ENCODE data around the gene LMF1.

Gene LMF1

DNA sequence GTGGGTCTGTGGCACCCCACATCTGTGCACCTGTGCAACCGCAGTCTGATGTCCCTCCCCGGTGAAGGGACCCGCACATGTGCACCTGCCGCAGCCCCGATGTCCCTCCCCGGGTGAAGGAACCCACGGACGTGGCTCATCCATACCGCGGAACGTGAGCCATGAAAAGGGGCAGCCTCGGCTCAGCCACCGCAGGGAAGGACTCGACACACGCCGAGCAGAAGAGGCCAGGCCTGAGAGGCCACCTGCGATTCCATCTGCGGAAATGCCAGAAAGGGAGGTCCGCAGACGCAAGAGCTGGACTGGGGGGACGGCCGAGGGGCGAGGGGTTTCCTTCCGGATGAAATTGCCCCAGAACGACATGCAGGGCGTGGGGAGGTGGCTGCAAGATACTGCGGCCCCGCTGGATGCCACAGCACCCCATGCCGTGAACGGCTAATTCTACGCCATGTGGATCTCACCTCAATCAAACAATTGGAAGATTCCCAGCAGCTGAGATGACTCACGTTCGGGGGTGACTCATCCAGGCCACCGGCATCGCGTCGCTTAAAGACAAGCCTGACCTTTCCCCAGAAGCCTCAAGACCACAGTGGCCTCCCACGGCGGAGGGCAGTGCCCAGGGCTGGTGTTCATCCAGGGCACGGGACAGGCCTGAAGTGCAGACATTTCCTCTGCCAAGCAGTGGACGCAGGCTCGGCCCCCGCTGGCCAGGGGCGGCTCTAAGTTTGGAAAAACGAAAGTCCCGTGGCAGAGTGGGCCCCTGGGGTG lies 31.8 kb upstream of the LMF1 start:
- DNase-seq = peak; percentile 82

DNA sequence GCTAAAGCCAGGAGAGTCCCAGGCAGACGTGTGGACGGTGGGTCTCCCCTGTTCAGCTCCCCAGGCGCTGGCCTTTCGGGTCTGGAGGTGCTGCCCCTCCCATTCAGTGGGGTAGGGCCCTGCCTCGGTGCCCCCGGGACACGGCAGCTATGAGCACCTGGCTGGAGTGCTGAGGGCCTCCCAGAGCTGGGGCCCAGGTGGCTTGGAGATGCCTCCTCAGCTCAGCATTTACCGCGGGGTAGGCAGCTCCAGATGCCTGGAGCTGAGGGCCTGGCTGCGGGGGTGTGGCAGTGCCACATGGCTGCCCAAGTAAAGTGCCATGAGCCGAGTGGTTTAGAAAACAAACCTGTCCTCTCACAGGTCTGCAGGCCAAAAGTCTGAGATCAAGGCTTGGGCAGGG lies 30.3 kb upstream of the LMF1 start:
- no peak for DNase-seq

DNA sequence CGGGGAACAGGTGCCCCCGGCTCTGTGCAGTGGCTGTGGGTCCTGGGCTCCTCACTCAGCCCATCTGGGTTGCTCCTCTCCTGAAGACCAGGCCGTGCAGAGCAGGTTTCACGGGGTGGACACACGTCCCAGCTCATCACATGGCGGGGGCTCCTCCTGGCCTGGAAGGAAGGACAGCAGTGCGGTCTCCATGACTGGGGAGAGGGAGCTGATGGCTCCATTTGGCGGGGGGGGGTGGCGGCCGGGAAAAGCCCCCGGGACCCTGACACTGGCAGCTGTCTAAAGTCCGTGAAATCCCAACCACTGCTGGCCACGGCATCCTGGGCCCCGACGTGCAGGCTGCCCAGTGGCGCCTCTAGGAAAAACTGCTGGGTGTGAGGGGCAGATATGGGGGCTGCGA lies 29.8 kb upstream of the LMF1 start:
- DNase-seq = no peak

DNA sequence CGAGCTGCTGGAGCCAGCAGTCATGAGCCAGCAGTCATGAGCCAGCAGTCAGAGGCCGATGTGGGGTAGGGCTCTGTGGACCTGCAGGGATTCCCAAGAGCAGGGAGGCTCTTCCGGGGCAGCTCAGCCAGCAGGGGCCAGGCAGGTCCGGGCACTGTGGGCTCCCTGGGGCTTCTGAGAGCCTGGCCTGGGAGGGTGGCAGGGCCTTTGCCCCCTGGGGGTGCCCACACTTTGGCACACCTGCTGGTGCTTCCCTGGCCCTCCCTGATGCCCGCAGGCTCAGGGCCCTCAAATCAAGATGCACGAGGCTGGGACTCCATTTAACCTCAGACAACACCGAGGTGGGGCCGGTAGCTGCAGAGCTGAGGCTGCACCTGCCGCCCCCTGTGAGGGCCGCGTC lies 28.9 kb upstream of the LMF1 start:
- DNase-seq = no peak

DNA sequence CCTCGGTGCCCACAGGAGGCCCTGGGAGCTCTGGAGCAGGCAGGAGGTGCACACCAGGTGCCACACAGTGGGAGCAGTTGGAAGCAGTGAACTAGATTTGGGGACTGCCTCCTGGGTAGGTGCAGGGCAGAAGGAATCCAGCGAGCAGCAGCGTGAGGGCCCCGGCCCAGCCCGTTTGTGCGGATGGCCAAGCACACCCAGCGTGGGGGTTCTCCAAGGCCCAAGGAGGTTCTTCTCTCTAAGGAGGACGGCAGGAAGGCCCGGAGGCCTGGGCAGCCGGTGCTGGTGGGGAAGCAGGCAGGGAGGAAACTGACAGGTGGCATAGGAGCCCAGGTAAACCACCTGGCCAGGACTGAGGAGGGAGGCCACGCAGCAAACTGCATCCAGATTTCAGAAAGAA lies 27.8 kb upstream of the LMF1 start:
- DNase-seq = no peak

DNA sequence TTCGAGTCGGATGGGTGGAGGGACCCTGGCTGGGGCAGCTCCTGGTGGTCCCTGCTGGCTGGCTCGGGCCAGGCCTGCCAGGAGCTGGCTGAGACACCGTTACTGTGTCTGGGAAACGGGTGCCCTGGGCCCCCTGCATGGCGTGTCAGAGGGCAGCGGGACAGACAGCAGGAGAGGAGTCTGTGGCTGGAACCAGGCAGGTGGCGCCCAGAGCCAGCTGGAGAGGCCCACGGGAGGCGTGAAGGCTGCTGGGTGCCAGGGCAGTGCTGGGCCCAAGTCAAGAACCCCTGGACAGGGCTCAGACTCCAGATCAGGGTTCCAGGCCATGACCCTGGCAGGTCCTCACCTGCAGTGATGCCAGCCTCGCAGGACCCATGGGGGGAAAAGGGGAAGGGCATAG lies 27.4 kb upstream of the LMF1 start:
- no peak for DNase-seq

DNA sequence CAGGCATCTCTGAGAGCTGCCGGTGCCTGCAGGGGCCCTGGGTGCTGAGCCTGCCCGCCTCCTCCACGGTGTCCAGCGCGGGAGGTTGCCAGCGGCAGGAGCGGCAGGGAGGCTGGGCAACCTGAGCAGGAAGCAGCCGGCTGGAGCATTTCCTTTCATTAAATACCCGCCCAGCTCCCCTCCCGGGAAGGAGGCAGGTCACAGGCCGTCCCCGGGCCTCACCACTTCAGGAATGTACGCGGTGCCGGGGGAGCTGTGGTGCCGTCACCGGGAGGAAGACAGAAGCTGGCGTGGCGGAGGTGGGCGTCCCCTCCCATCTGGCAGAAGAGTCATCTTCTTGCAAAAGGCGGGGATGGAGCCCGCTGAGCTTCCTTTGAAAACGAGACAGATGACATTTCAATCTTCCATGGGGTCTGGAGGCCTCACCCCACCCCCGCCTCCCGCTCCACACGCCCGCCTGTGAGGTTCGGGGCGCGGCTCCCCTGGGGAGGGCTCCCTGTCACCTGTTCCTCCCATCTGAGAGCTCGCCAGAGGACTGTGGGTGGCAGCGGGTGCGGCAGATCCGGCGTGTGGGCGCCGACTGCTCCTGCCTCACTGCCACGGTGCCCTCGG lies 26.8 kb upstream of the LMF1 start:
- DNase-seq = peak; percentile 73

DNA sequence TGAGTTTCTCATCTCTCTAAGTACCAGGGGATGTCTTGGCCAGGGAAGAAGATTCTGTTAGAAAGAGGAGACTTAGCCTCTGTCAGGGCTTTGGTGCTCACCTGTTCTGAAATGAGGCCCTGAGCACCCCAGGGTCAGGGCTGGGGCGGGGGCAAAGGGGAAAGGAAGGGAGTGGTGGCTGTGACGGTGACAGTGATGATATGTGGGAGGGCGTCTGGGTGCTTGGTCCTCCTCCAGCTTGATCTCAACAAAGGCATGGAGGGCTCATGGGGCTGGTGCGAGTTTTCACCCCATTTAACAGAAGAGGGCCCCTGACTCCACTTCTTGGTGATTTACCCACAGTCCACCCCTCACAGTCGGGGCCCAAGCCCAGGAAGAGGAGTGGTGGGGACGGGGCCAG lies 25.9 kb upstream of the LMF1 start:
- DNase-seq = no peak

DNA sequence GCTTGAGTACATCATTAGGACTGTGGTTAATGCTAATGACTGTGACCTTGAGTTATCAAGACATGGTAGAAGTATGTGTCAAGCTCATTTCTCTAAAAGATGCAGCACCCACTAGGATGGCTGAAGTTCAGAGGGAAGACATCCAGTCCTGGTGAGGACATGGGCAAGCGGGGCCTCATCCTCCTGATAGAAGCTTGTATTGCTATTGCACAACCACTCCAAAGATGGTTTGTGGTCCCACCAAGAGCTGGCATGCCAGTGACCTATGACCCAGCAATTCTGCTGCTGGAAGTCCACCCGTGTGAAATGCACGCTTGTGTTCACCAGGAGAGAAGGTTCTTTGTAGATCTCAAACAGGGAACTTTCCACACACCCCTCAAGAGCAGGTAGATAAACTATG lies 25.0 kb upstream of the LMF1 start:
- no peak for DNase-seq

DNA sequence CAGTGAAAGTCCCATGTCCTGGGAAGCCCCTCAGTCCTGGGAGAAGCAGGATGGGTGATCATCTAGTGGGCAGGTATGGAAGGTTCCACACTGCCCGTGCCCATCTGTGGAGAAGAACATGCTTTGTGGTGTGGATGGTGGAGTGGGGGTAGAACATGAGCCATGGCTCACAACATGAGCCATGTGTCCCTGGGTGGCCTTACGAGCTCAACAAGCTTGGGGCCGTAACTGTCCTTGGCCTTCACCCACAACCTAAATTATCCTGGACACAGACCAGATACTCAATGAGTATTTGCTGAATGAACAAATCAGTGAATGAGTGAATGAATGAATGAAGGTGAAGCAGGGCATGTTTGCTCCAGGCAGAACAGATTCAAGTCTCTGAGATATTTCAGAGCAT lies 24.3 kb upstream of the LMF1 start:
- DNase-seq = no peak

DNA sequence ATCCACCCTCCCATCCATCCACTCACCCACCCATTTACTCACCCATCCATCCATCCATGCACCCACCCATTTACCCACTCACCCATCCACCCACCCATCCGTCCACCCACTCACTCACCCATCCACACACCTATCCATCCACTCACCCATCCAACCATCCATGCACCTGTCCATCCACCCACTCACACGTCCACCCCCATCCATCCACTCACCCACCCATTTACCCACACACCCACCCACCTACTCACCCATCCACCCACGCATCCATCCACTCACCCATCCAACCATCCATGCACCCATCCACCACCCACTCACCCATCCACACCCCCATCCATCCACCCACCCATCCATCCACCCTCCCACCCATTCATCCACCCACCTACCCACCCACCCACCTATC lies 22.9 kb upstream of the LMF1 start:
- DNase-seq = no peak

DNA sequence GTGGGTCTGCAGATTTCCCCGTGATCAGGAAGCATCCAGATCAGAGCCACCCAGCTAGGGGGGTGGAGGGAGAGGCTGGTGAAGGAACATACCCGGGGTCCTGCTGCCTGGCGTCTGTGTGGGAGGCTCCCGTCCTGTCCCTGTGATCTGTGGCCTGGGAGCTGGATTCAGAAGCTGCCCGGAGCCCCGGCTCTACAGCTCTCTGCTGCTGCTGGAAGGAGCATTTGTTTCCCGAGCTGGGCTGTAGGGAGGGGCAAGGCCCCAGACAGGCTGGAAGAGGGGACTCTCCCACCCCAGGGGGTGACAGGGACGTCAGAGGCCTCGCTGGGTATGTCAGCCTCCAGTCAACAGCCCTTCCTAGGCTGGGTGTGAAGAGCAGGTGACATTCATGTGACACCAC lies 21.0 kb upstream of the LMF1 start:
- DNase-seq = no peak

DNA sequence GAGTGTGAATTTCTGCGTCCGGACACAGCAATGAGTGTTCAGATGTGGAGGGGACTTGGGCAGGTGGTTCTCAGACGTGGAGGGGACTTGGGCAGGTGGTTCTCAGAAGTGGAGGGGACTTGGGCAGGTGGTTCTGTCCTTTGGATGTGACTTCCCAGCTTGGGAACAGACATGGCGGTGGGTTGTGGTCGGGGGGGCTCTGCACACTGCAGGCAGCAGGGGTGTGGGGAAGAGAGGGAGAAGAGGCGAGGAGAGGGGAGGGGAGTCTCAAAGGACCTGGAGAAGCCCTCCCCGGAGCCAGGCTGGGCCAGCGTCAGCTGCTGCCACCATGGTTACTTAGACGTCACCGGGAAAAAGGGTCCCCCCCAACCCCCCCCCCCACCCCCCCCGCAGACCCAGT lies 20.6 kb upstream of the LMF1 start:
- DNase-seq = no peak

DNA sequence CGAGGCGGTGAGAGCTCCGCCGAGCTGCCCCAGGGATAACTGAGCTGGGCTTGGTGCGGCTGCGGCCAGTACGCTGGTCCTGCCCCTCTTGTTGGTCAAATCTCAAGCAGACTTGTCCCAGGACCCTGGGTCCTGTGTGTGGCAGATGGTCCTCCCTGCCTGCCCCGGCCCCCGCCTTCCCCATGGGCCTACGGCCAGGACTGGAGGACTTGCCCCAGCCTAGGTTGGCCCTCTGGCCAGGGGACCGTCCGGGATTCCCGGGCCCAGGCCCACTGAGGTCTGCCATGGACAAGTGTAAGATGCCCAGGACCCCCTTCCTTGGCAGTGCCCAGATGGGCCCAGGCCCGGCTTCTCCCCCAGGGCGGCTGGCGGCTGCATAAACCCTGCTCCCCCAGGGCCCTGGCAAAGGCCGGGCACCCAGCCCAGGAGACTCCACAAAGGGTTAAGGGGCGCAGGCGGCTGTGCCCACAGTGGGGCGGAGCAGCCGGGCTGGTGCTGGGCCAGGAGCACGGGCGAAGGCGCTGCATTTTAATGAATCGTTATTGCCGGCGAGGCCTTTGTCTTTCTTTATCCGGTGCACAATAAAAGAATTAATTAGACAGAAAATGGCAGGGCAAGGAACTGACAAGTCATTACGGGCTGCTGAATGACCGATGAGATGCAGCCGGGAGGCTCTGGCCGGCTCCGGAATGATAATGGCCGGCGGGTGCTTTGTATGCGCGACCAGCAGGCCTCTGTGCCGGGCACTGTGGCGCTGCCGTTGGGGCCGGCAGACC lies 19.9 kb upstream of the LMF1 start:
- no peak for DNase-seq

DNA sequence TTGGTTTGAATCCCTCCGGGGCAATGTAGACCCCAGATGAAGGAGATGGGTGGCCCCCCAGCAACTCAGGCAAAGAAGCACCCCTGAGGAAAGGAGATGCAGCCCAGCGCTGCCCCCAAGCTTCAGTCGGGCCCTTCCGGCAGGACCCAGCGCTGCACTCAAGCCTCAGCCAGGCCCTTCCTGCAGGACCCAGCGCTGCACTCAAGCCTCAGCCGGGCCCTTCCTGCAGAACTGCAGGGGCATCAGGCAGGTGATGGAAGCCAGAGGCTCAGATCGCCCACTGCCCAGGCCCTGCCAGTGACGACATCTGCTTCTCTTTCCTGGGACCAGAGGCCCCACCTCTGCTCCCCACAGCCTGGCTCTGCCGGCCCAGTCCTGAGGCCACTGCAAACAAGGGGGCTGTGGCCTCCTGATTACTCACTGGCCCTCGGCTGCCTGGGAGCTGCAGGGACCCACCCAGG lies 18.6 kb upstream of the LMF1 start:
- DNase-seq = no peak

DNA sequence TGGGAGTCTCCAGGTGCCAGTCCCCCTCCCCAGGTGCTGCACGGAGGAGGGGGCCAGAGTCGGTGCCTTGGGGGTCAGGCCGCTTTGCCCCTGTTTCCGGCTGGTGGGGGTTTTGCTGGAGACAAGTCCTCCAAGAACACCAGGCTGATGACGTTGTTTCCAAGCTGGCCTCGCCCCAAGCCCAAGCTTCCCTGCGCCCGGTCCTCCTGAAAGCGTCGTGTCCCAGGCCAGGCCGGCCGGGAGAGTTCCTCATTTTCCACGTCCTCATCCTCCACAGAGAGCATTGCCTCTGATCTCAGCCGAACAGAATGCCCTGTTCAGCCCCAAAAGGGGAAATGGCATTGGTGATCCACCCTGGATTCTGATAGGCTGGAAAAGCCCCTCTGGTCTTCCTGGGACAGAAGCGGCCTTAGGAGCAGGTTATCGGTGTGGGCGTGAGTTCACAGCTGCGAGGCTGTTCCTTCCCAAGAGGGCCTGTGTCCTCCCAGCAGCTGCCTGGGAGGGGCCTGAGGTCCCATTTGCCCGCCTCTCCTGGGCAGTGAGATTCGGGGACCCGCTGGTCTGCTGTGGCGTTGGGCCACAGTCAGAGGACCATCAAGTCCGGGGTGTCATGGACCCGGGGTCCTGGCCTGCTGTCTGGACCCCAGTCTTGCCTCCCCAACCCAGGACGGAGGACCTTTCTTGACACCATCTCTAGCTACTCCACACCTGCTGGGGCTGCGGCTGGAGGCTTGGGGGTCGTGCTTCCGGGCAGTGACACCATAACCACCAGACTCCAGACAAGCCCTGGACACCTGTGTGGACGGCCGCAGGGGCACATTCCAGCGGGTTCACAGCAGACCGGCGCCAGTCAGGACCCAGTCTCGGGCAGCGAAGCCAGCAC lies 17.9 kb upstream of the LMF1 start:
- DNase-seq = no peak

DNA sequence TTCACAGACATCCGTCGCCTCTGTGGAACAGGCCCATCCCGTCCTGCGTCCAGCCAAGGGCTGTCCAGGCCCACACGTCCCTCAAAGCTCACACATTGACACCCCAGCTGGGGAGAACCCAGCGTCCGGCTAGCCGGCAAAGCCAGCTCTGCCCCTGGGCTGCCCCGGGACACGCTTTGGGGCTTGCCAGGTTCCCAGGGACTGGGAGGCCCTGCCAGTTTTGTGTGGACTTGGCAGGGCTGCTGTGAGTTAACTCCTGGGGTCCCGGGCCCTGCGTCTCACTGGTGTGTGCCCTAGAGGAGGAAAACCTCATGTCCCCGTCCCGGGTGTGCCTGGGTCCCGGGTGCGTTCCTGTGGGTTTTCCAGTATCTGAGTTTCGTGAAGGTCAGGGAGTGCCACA lies 17.1 kb upstream of the LMF1 start:
- DNase-seq = no peak

DNA sequence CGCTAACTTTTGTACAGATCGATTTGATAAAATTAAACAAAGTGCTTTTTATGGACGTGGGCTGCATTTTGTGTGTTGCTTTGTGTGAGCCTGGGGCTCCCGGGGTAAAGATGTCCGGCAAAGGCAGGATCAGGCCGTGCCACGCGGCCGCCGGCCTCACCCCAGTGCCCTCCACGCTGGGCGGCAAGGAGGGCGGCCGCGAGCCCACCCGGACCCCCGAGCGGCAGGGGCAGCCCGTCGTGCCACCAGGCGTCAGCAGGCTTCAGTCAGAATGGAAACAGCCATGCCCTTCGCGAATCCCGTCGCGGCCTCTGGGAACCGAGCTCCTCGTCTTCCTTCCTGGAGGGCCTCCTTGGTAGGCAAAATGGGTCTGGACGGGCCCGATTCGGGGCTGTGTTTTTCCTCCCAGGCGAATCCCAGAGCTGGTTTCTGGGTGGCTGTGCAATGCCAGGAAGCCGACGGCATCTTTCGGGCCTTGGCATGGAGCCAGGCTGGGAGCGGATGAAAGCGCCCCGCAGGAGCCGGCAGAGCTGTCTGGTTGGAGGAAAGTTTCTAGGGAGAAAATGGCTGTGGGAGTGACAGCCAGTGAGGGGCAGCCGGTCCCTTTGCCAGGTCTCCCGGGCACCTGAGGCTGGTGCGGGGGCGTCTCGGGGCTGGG lies 16.3 kb upstream of the LMF1 start:
- DNase-seq = no peak

DNA sequence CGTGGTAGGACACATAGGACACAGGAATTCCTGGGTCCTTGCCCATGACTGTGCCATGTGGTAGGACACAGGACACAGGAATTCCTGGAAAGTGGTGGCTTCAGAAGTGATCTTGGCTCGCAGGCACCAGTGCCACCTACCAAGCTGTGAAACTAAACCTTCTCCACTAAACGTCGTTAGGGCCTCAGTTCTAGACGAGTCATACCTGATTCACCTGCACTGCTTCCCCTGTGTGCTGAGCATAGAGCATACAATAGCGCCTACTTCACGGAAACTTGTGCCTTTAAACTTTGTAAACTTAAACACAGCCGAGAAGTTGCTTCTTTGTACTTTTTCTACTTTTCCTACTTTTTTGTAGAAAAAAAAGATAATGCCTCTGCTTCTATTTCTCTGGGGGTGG lies 15.6 kb upstream of the LMF1 start:
- DNase-seq = no peak

DNA sequence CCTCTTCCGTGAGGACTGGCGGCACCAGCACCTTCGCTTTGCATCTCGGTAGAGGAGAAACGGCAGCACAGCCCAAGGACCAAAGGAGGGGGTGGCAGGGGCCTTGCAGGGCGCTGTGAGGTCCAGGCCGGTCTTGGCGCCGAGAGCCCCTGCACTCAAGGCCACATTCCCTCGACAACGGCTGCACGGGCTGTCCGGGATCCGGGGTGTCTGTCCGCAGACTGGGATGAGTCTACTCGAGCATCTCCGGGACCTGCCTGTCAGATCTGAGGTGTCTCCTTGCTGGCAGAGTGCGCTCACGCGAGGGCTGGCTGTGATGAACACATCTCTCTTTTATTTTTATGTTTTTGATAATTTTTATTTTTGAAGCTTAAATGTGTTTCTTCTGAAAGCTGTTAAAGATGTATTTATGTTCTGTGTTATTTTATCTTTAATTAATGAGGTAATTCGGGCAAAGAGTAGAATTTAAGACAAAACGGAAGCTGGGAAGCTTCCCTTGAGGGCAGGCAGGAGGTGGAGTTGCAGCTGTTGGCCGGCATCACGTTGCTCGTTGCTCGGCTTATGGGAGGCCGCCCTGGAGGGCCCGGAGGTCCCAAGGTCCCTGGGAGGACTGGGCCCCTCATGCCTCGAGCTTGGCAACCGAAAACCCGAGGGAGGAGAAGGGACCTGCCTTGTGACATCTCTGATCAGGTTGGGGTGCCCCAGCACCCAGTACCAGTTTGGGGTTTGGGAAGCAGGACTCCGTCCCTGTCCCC lies 15.0 kb upstream of the LMF1 start:
- no peak for DNase-seq

DNA sequence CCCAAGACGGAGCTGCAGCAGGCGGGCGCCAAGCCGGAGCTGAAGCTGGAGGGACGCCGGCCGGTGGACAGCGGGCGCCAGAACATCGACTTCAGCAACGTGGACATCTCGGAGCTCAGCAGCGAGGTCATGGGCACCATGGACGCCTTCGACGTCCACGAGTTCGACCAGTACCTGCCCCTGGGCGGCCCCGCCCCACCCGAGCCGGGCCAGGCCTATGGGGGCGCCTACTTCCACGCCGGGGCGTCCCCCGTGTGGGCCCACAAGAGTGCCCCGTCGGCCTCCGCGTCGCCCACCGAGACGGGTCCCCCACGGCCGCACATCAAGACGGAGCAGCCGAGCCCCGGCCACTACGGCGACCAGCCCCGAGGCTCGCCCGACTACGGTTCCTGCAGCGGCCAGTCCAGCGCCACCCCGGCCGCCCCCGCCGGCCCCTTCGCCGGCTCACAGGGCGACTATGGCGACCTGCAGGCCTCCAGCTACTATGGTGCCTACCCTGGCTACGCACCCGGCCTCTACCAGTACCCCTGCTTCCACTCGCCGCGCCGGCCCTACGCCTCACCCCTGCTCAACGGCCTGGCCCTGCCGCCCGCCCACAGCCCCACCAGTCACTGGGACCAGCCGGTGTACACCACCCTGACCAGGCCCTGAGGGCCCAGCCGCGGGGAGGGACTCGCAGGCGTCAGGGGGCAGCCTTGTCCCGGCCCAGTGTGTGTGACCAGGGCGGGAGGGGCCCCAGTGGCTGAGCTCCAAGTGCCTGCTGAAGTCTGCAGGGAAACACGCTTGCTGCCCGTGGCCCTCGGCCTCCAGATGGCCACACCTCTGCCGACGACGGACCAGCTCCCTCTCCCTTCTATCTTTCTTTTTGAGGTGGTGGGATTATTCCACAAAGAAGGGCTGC lies 14.2 kb upstream of the LMF1 start:
- DNase-seq = no peak
